ENCODE data around the gene CMTM8. TPM values are rescaled to one million over a fixed set of nuclear protein-coding genes. Genes with fewer than 3 reads are reported as not detected.

The CMTM8 gene
- total RNA-seq, 2 donors from 2014 or later = 2.8 to 3.2 TPM

DNA sequence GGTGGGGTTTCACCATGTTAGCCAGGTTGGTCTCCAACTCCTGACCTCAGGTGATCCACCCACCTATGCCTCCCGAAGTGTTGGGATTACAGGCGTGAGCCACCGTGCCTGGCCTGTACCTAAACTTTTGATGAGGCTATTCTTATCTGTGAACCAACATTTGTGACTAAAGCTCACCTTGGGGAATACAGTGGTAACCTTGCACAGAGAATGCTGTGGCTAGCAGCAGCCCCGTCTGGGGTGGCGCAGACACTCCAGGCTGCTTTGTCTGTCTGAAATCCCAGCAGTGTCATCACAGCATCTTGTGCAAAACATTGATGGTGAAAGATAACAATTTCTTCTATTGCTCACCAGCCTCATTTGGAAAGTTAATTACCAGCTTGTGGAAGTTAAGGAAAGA is 58.9 kb downstream of the CMTM8 start:
- intact Hi-C loops (cut with DNase I) = loop anchor here (5.0 to 10.0 kb wide), 2 partner anchors 40 to 167 kb away; no protein-coding TSS in a partner anchor
- no peak for DNase-seq (ENCODE audit: low spot score)

DNA sequence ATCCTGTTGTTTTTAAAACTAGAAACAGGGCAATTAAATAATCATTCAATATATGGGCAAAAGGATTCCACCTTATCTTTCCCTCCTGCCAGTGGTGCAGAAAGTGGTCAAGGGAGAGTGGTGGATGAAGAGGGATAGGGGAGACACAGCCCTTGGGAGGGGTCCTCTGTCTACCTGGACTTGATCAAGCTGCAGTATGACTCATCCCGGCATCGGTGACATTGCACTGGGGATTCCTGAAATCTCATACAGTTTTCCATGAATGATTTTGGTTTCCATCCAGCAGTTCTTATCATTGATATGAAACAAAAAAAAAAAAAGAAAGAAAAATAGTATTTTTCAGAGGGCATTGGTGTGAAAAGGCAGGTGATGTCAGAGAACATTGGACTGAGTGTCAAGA is 62.9 kb downstream of the CMTM8 start:
- DNase-seq (ENCODE audit: low spot score) = no peak
- intact Hi-C loops (cut with DNase I) = no loop called here

DNA sequence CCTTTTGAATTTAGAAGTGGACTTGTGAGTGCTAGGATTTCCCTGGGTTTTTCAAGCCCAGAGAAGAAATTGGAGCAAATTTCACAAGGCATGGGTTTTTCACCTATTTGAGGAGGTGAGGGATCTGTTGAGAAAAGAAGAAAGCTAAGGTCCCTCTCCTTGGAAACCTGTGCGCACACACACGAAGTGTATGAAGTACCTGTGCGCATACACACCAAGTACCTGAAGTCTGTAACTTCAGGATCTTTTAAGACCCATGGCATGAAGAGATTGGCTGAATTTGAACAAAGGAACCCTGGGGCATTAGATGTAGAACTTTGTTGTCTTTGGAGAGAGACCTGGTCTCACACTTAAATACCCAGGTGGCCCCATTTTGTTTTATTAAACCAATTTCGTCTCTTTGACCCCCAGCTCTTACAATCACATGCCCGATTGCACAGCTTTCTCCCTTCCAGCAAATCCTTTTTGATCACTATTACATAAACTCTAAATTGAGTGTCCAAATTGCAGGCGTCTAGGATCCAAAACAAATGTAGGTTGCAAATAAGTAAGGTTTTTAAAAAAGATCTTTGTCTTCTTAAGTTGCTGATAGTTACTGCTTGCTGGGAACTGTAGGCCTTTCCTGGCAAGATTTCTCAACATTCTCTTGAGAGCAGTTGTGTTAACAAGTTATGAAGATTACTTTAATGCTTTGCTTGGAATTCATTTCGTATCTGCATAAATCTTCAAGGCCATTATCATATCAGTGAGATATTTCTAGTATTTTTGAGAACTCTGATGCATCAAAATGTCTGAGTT is 64.3 kb downstream of the CMTM8 start:
- intact Hi-C loops (cut with DNase I) = no loop called here
- DNase-seq (ENCODE audit: low spot score) = no peak

DNA sequence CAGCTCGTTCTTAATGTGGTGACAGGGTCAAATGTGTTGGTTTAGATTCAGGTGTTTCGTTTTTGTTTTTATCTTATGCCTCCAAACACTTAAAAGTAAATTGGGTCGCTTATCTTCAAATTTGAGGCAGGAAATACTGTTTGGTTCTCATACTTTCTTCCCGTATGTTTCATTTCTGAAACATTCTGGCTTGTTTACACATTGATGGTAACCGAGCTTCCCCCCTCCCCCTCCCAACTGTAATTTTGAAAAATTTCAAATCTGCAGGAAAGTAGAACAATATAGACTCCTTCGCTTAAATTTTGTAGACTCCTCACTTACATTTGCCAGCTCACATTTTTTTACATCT is 64.9 kb downstream of the CMTM8 start:
- intact Hi-C loops (cut with DNase I) = no loop called here
- DNase-seq (ENCODE audit: low spot score) = no peak

DNA sequence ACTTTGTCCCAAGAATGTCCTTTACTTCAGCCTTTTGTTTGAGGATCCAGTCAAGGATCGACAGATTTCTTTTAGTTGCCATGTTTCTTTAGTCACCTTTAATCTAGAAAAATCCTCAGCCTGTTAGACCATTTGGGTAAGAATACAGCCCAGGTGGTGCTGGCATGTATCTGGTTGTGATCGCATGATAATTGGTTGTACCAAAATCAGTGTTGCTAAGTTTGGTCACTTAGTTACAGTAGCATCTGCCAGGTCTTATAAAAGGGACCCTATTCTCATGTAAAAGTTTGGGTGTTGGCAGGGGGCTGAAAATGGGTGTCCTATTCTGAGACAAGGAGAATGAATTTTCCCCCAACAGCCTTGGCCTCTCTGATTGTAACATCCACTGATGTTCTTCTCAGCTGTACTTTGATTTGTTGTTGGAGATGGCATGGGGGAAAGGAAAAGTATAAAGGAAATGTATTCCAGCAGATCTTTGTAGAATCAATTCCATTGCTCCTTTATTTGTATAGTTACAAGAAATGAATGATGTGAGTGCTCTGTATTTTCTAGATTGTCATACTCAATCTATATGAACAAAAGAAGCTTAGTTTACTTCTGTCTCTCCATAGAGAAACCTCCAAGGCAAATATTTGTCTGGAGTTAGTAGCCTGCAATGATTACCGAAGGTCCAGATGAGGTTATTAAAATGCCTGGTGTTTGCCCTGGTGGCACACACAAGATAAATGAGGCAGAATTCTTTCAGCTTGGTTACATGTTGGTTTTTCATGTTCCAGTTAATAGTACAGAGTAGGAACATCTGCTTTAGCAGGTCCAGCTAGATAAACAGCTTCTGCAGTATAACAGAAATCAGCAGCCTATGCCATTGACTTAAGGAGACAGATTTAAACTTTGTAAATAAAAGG is 65.7 kb downstream of the CMTM8 start:
- no peak for DNase-seq (ENCODE audit: low spot score)

DNA sequence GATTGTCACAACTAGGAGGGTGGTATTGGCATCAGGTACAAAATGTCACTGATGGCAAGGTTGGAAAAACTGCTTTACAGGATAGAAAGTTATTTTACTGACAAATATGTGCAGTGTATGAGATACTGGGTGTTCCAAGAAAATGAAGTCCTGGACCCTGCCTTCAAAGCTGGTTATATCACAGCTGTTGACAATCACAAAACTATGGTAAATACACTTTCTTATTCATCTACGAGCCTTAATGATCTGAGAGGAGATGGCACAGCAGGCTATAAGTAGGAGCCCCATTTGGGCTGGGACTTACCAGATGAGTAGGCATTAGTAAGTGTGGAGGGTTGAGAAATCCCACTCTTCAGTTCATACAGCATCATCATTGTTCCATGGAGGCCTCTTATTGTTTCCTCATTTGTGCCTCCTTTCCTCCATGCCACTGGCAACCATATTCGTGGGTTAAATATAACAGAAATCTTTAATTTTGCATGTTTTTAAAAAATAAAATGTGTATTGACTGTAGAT is 66.9 kb downstream of the CMTM8 start:
- no peak for DNase-seq (ENCODE audit: low spot score)
- intact Hi-C loops (cut with DNase I) = no loop called here

More for the DNA sequence above, 65.7 kb downstream of the CMTM8 start:
- intact Hi-C loops (cut with DNase I) = no loop called here

DNA sequence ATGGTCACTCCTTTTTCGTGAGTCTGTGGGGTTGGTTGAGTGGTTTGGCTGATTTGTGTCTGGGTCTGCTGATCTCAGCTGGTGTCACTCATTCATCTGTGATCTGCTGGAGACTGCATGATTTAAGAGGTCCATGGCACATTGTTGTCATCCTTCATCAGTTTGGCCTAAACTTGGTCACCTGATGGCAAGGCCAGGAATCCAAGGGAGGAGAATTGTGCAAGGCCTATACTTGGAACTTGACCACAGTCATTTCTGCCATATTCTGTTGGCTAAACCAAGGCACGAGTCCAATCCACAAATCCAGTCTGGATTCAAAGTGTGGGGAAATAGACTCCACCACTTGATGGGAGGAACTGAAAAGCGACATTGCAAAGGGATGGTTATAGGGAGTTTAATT is 67.6 kb downstream of the CMTM8 start:
- no peak for DNase-seq (ENCODE audit: low spot score)
- intact Hi-C loops (cut with DNase I) = no loop called here

DNA sequence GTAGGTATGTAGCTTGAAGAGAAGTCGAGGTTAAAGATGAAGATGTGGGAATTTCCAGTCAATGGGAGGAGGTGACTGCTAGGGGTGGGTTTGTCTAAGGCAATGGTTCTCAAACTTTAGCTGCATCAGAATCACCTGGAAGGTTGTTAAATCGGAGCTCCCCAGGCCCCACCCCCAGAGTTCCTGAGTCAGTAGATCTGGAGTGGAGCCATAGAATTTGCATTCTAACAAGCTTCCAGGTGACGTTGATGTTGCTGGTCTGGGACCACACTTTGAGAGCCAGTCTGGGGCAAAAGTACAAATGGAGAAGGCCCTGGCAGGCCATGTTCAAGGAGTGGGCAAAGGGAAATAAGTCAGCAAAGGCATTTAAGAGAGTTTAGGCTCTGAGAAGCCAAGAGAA is 69.1 kb downstream of the CMTM8 start:
- intact Hi-C loops (cut with DNase I) = no loop called here
- DNase-seq (ENCODE audit: low spot score) = no peak

DNA sequence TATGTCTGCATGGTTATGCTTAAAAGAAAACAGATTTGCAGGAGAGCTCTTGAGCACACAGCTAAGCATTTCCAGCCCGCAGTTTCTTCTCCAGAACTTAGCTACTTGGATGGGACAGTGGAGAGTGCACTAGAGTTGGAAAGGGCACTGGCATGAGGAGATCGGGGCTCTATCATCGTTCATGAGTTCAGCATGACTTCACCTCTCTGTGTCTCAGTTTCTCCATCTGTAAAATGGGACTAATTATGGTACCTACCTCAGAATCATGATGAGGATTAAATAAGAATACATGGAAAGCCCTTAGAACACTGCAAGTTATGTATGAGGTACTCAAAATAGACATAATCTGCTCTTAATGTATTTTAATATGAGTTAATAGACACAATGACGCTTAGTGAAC is 69.9 kb downstream of the CMTM8 start:
- DNase-seq (ENCODE audit: low spot score) = no peak
- intact Hi-C loops (cut with DNase I) = no loop called here

DNA sequence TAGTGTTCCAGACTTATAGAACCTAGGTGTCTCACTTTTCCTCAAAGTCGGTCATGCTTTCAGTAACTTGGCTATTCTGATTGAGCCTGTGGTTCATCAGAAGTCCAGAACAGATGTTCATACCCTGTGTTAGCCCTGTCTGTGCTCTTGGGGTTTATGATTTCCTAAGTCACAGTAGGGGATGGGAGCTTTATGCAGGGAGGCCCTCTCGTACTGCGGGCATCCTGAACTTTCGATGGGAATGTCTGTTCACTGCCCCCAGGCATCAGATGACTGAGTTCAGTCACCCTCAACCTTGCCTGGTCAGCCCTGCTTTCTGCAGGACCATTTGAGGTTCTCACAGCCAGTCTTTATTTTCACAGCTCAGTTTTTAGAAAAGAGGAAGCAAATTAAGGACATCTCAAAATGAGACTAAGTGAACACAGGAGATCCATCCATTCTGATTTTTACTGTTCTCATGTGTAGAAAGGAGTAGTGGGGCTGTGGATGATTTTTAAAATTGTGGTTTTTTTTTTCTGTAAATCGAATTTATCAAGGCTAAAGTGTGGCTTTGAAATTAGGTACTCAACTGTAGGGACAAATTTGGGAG is 71.3 kb downstream of the CMTM8 start:
- intact Hi-C loops (cut with DNase I) = no loop called here
- no peak for DNase-seq (ENCODE audit: low spot score)

DNA sequence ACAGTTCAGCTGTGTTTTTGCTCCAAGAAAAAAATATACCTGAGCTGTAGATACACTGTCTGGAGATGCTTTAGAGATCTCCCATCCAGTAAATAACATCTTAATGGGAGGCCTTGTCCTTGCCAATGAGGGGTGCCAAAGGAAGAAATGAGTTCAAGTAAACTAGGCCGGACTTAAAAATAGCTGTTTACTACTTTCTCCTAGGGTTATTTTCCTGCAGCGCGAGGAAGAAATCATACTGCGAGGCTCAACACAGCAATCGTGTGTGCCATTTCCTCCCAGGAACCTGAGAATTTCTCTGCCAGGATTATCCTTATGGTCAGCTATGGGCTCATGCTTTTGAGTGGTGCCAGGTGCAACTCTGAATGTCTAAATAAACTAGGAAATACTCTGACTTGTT is 71.9 kb downstream of the CMTM8 start:
- DNase-seq (ENCODE audit: low spot score) = no peak
- intact Hi-C loops (cut with DNase I) = no loop called here

DNA sequence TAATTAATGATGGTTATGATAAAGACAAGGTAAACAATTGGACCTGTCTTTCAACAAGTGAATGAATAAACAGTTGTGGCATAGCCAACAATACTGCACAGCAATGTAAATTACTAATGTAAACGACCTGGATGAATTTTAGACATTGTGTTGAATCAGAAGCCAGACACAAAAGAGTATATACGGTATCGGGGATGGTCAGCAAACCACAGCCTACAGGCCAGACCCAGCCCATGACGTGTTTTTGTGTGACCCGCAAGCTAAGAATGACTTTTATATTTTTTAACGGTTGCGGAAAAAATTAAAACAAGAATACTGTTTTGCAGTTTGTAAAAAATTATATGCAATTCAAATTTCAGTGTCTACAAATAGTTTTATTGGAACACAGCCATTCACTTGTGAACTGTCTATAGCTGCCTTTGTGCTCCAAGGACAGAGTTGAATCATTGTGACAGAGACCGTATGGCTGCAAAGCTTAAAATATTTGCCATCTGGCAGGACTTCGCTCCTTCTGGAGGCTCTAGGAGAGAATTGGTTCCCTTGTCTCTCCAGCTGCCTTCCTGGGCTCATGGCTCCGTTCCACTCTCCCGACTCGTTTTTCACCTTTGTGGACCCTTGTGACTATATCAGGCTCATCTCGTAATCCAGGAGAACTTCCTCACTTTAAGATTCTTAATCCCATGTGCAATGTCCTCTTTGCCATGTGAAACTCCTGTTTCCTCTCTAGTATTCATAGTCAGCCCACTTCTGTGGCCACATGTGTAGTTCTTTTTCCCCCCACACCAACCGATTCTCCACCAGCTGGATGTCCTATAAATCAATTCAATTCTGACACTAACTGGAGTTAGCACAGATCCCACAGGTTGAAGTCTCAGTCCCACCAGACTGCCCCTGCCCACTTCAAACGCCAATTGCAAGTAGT is 72.7 kb downstream of the CMTM8 start:
- no peak for DNase-seq (ENCODE audit: low spot score)
- intact Hi-C loops (cut with DNase I) = no loop called here

DNA sequence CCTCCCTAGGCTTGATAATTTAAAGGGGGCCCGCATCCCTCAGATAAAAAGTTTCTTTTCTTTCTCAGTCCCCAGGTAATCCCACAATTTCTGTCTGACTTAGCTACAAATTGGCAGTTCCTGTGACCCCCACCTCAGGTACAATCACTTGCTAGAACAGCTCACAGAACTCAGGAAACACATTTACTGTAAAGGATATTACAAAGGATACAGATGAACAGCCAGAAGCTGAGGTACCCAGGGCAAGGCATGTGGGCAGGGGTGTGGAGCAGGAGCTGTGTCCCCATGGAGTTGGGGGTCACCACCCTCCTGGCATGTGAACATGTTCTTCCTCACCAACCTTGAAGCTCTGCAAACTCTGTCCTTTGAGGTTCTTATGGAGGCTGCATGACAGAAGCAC is 73.8 kb downstream of the CMTM8 start:
- intact Hi-C loops (cut with DNase I) = no loop called here

DNA sequence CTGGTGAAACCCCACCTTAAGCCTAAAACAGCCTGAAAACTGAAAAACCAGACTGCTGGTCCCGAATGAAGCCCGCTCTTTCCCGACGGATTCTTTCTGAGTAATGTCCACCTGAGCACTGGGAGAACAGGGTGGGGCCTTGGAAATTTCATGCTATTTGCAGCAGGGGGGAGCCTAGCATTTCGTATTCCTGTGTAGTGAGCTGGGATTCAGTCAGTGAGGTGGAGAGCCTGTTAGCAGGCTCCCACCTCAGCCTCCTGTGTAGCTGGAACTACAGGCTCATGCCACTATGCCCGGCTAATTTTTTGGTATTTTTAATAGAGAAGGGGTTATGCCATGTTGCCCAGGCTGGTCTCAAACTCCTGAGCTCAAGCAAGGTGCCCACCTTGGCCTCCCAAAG is 74.7 kb downstream of the CMTM8 start:
- intact Hi-C loops (cut with DNase I) = no loop called here

More for the DNA sequence above, 73.8 kb downstream of the CMTM8 start:
- no peak for DNase-seq (ENCODE audit: low spot score)

DNA sequence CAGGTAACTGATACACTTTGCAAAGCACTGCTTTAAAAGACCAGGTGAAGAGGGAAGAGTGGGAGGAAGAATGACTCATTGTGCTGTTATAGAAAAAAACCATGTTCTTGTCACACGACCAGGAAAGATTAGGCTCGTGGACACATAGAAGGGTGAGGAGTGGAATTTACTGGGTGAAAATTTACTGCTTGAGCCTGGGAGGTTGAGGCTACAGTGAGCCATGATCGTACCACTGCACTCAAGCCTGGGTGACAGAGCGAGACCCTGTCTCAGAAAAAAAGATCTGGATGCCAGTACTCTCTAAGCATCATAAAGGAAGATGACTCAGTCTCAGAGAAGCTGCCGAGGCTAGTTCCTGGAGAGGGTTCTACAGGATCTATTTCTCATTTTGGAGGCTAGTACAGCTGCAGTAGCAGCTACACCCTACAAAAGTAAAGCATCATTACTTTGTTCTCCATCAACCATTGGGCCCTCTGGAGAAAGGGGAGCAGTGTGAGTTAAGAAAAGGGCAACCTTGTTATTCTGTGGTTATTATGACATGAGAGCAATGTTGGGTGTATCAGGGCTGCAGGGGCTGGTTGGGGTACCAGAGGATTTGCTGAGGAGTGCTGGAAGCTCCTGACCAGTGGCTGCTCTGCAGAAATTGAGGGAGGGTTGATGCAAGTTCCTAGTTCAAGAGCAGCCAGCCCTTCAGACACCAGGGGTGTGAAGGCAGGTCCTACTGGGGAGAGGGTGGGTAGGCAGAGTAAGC is 75.4 kb downstream of the CMTM8 start:
- intact Hi-C loops (cut with DNase I) = no loop called here
- no peak for DNase-seq (ENCODE audit: low spot score)

More for the DNA sequence above, 74.7 kb downstream of the CMTM8 start:
- no peak for DNase-seq (ENCODE audit: low spot score)

DNA sequence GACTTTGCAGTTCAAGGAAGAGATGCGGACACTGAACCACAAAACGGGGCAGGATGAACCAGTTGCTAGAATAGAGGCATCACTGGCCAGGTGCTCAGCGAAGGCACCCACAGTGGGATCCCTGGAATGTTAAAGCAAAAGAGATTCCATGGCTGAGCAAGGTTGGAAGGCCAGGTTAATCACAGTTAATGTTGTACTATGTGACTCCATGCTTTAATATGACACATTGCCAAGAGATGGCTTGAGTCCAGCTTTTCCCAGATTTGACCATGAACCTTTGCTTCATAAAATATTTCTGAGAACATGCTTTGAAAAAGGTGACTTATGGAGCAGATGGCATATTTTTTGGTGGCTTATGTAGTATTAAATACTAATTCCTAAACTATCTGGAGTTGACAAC is 77.0 kb downstream of the CMTM8 start:
- intact Hi-C loops (cut with DNase I) = no loop called here
- no peak for DNase-seq (ENCODE audit: low spot score)

DNA sequence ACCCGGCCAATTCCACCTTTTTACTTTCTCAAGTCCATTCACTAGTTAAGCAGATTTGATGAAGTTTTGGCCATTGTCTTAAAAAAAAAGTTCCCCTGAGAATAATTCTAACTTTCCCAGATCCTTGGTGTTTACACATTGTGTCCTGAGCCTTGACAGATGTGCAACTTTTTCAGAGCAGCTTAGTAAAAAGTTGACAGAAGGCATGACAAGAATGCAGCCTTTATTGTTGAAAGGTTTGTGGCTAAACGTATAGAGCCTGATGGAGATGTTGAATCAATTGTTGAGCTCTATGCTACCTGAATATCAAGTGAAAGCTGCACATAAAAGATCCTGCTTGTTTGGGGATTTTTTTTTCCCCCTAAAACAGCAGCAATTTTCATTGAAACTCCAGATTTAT is 77.8 kb downstream of the CMTM8 start:
- intact Hi-C loops (cut with DNase I) = no loop called here
- no peak for DNase-seq (ENCODE audit: low spot score)

DNA sequence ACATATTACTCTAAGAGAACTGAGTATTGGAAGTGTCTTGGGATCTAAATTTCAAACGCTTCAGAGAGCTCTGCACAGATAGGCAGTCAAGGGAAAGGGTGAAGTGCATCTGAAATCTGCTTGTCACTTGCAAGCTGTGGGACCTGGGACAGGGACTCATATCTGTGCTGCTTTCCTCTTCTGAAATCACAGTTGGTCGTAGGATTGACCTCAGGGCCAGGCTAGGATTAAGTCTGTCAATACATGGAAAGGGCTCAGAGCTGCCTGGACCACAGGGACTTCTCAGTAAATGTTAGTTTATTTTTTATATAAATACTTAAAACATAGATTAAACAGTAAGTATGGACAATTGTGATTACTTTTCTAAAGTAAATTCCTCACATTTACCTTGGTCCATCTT is 78.5 kb downstream of the CMTM8 start:
- intact Hi-C loops (cut with DNase I) = no loop called here
- no peak for DNase-seq (ENCODE audit: low spot score)
